ENCODE results near the gene MOCS3. TPM values are rescaled to one million over a fixed set of nuclear protein-coding genes. Genes with fewer than 3 reads are reported as not detected.

The MOCS3 gene
- total and polyA plus RNA-seq, 2 of the 13 experiments (the other 11 are each of a cell fraction or from before 2014, with no cell fraction given), result 3.7 to 8.4 TPM

DNA sequence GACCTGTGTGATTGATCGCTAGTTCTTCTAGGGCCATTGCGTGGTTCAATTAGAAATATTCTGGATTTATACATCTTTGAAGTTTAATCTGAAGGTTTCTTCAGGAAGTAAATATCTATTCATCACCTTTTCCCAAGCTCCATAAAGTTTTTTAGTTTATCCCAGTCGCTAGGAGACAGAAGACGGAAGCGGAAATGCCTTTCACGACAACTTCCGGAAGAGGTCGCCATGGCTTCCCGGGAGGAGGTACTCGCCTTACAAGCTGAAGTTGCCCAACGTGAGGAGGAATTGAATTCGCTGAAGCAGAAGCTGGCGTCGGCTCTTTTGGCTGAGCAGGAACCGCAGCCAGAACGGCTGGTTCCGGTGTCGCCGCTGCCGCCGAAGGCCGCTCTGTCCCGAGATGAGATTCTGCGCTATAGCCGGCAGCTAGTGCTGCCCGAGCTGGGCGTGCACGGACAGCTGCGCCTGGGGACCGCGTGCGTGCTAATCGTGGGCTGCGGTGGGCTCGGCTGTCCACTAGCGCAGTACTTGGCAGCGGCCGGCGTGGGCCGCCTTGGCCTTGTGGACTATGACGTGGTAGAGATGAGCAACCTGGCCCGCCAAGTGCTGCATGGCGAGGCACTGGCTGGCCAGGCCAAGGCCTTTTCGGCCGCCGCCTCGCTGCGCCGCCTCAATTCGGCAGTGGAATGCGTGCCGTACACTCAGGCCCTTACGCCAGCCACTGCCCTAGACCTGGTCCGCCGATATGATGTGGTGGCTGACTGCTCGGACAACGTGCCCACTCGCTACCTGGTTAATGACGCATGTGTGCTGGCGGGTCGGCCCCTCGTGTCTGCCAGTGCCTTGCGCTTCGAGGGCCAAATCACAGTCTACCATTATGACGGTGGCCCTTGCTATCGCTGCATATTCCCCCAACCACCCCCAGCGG, at the start of gene MOCS3 (continued):
- TF ChIP-seq, protein P1, sequence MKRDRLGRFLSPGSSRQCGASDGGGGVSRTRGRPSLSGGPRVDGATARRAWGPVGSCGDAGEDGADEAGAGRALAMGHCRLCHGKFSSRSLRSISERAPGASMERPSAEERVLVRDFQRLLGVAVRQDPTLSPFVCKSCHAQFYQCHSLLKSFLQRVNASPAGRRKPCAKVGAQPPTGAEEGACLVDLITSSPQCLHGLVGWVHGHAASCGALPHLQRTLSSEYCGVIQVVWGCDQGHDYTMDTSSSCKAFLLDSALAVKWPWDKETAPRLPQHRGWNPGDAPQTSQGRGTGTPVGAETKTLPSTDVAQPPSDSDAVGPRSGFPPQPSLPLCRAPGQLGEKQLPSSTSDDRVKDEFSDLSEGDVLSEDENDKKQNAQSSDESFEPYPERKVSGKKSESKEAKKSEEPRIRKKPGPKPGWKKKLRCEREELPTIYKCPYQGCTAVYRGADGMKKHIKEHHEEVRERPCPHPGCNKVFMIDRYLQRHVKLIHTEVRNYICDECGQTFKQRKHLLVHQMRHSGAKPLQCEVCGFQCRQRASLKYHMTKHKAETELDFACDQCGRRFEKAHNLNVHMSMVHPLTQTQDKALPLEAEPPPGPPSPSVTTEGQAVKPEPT (CRISPR knock-in tag; IDR thresholded peaks at IDR 0.05; ENCODE audit: low read depth), result peak; percentile 21; the same call in 1 of the 2 replicates
- TF ChIP-seq, protein P2, sequence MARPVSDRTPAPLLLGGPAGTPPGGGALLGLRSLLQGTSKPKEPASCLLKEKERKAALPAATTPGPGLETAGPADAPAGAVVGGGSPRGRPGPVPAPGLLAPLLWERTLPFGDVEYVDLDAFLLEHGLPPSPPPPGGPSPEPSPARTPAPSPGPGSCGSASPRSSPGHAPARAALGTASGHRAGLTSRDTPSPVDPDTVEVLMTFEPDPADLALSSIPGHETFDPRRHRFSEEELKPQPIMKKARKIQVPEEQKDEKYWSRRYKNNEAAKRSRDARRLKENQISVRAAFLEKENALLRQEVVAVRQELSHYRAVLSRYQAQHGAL (CRISPR knock-in tag; IDR thresholded peaks at IDR 0.05; ENCODE audit: not compliant biosample characterization), result peak; percentile 92
- TF ChIP-seq MBNL3 (CRISPR knock-in tag; conservative IDR thresholded peaks at IDR 0.05) (no peak), ZSCAN21 (CRISPR knock-in tag; IDR thresholded peaks at IDR 0.05; ENCODE audit: borderline replicate concordance) (peak; percentile 19), CBX5 (CRISPR knock-in tag; IDR thresholded peaks at IDR 0.05; ENCODE audit: borderline replicate concordance) (no peak; the same call in 1 of the 2 replicates), ZNF350 (CRISPR knock-in tag; IDR thresholded peaks at IDR 0.05; ENCODE audit: borderline replicate concordance, low read depth) (no peak; the same call in none of the 2 replicates), SALL1 (CRISPR knock-in tag; IDR thresholded peaks at IDR 0.05) (no peak; the same call in 1 of the 2 replicates), NFE2 (CRISPR knock-in tag; IDR thresholded peaks at IDR 0.05) (no peak), HMG20A (CRISPR knock-in tag; IDR thresholded peaks at IDR 0.05; ENCODE audit: borderline replicate concordance) (no peak), DR1 (CRISPR knock-in tag; IDR thresholded peaks at IDR 0.05) (peak; percentile 36; the same call in 1 of the 2 replicates), MIXL1 (CRISPR knock-in tag; IDR thresholded peaks at IDR 0.05) (peak; percentile 7; the same call in 1 of the 2 replicates), ZNF564 (CRISPR knock-in tag; IDR thresholded peaks at IDR 0.05) (no peak), HMG20B (CRISPR knock-in tag; conservative IDR thresholded peaks at IDR 0.05) (no peak), ZNF292 (CRISPR knock-in tag; IDR thresholded peaks at IDR 0.05; ENCODE audit: borderline replicate concordance, low read depth) (0 out of 2 replicates have a peak, but pooled peaks have one; percentile 43), MYC (CRISPR knock-in tag; IDR thresholded peaks at IDR 0.05; ENCODE audit: borderline replicate concordance) (peak; percentile 95), ZNF550 (CRISPR knock-in tag; IDR thresholded peaks at IDR 0.05; ENCODE audit: borderline replicate concordance) (no peak), ZNF781 (CRISPR knock-in tag; IDR thresholded peaks at IDR 0.05; ENCODE audit: borderline replicate concordance, not compliant biosample characterization) (no peak), ZNF180 (CRISPR knock-in tag; IDR thresholded peaks at IDR 0.05; ENCODE audit: borderline replicate concordance, low read depth) (0 out of 2 replicates have a peak, but pooled peaks have one; percentile 70), PHF5A (CRISPR knock-in tag; IDR thresholded peaks at IDR 0.05; ENCODE audit: low read depth, unreplicated experiment) (no peak), NR2F1 (CRISPR knock-in tag; IDR thresholded peaks at IDR 0.05) (no peak), CCAR2 (optimal IDR thresholded peaks at IDR 0.05; ENCODE audit: low read depth, low read length) (peak; percentile 51)
- TF ChIP-seq, protein P3, sequence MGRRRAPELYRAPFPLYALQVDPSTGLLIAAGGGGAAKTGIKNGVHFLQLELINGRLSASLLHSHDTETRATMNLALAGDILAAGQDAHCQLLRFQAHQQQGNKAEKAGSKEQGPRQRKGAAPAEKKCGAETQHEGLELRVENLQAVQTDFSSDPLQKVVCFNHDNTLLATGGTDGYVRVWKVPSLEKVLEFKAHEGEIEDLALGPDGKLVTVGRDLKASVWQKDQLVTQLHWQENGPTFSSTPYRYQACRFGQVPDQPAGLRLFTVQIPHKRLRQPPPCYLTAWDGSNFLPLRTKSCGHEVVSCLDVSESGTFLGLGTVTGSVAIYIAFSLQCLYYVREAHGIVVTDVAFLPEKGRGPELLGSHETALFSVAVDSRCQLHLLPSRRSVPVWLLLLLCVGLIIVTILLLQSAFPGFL (CRISPR knock-in tag; IDR thresholded peaks at IDR 0.05), result peak; percentile 96; the same call in 1 of the 2 replicates
- TF ChIP-seq, protein P4, sequence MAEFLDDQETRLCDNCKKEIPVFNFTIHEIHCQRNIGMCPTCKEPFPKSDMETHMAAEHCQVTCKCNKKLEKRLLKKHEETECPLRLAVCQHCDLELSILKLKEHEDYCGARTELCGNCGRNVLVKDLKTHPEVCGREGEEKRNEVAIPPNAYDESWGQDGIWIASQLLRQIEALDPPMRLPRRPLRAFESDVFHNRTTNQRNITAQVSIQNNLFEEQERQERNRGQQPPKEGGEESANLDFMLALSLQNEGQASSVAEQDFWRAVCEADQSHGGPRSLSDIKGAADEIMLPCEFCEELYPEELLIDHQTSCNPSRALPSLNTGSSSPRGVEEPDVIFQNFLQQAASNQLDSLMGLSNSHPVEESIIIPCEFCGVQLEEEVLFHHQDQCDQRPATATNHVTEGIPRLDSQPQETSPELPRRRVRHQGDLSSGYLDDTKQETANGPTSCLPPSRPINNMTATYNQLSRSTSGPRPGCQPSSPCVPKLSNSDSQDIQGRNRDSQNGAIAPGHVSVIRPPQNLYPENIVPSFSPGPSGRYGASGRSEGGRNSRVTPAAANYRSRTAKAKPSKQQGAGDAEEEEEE (CRISPR knock-in tag; IDR thresholded peaks at IDR 0.05; ENCODE audit: borderline replicate concordance), result peak; percentile 80; the same call in 1 of the 2 replicates

All from HepG2 (cell line).